ENCODE measurements around the gene FGF22.

The FGF22 gene

DNA sequence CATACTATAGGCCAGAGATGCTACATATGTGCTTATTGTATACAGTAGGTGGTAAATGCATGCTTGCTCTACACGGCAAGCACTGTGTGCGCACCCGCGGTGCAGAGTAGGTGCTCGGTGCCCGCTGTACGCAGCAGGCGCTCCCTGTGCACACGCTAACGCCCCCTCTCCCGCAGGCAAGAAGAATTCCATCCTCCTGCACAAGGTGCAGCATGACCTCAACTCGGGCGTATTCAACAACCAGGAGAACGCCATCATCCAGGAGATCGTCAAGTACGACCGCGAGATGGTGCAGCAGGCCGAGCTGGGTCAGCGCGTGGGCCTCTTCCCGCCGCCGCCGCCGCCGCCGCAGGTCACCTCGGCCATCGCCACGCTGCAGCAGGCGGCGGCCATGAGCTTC lies 24.1 kb upstream of the FGF22 start:
- Histone ChIP-seq H4K20me1 (ENCODE audit: insufficient read depth, low read length) (no peaks in the 10 kb centered on the region), H3K9ac (ENCODE audit: low read length) (no peak overlapping the region), H3F3A (ENCODE audit: insufficient read depth, low read length) (no peaks in the 10 kb centered on the region), H3K4me3 (ENCODE audit: low read length) (no peak overlapping the region), H3K79me2 (ENCODE audit: low read length) (no peaks in the 10 kb centered on the region), H2AFZ (ENCODE audit: low read length) (no peak overlapping the region), H3K4me1 (ENCODE audit: low read length) (no peaks in the 10 kb centered on the region), H3K9me2 (replicated peaks; ENCODE audit: insufficient read depth, low read length) (no peaks in the 10 kb centered on the region), H3K27me3 (replicated peaks; ENCODE audit: insufficient read depth, low read length) (0 out of 2 replicates have a peak, but pooled peaks cover 3% of the 10 kb centered on the region), H3K27ac (ENCODE audit: low read length) (no peak overlapping the region), H3K4me2 (ENCODE audit: low read depth, low read length) (no peak overlapping the region), H3K9me3 (replicated peaks; ENCODE audit: insufficient read depth, low read length) (no peaks in the 10 kb centered on the region), H3K36me3 (replicated peaks; ENCODE audit: insufficient read depth, low read length) (peaks cover 3% of the 10 kb centered on the region; the same call in 1 of the 2 replicates)
- no peak for DNase-seq
- TF ChIP-seq, protein P1, sequence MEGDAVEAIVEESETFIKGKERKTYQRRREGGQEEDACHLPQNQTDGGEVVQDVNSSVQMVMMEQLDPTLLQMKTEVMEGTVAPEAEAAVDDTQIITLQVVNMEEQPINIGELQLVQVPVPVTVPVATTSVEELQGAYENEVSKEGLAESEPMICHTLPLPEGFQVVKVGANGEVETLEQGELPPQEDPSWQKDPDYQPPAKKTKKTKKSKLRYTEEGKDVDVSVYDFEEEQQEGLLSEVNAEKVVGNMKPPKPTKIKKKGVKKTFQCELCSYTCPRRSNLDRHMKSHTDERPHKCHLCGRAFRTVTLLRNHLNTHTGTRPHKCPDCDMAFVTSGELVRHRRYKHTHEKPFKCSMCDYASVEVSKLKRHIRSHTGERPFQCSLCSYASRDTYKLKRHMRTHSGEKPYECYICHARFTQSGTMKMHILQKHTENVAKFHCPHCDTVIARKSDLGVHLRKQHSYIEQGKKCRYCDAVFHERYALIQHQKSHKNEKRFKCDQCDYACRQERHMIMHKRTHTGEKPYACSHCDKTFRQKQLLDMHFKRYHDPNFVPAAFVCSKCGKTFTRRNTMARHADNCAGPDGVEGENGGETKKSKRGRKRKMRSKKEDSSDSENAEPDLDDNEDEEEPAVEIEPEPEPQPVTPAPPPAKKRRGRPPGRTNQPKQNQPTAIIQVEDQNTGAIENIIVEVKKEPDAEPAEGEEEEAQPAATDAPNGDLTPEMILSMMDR (IDR thresholded peaks at IDR 0.05; ENCODE audit: low read length) = no peak
- no peak for TF ChIP-seq EZH2 (optimal IDR thresholded peaks at IDR 0.05; ENCODE audit: low read depth, low read length)
- no peak for TF ChIP-seq EZH2phosphoT487 (IDR thresholded peaks at IDR 0.05; ENCODE audit: low read length)

DNA sequence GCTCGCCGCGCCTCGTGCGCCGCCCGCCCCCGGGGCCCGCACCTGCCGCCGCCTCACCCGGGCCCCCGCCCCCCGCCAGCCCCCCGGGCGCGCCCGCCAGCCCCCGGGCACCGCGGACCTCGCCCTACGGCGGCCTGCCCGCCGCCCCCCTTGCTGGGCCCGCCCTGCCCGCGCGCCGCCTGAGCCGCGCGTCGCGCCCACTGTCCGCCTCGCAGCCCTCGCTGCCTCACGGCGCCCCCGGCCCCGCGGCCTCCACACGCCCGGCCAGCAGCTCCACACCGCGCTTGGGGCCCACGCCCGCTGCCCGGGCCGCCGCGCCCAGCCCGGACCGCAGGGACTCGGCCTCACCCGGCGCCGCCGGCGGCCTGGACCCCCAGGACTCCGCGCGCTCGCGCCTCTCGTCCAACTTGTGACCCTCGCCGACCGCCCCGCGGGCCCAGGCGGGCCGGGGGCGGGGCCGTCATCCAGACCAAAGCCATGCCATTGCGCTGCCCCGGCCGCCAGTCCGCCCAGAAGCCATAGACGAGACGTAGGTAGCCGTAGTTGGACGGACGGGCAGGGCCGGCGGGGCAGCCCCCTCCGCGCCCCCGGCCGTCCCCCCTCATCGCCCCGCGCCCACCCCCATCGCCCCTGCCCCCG lies 23.5 kb upstream of the FGF22 start:
- Histone ChIP-seq H3K9me3 (replicated peaks; ENCODE audit: insufficient read depth, low read length) (no peaks in the 10 kb centered on the region), H3K9ac (ENCODE audit: low read length) (no peak overlapping the region), H3F3A (ENCODE audit: insufficient read depth, low read length) (no peaks in the 10 kb centered on the region), H3K9me2 (replicated peaks; ENCODE audit: insufficient read depth, low read length) (no peaks in the 10 kb centered on the region), H3K4me2 (ENCODE audit: low read depth, low read length) (no peak overlapping the region), H3K27me3 (replicated peaks; ENCODE audit: insufficient read depth, low read length) (no peaks in the 10 kb centered on the region), H3K27ac (ENCODE audit: low read length) (no peak overlapping the region), H2AFZ (ENCODE audit: low read length) (no peak overlapping the region), H4K20me1 (ENCODE audit: insufficient read depth, low read length) (no peaks in the 10 kb centered on the region), H3K4me1 (ENCODE audit: low read length) (no peaks in the 10 kb centered on the region), H3K36me3 (replicated peaks; ENCODE audit: insufficient read depth, low read length) (peaks cover 3% of the 10 kb centered on the region; the same call in 1 of the 2 replicates), H3K79me2 (ENCODE audit: low read length) (no peaks in the 10 kb centered on the region), H3K4me3 (ENCODE audit: low read length) (no peak overlapping the region)
- TF ChIP-seq EZH2 (optimal IDR thresholded peaks at IDR 0.05; ENCODE audit: low read depth, low read length) (no peak), EZH2phosphoT487 (IDR thresholded peaks at IDR 0.05; ENCODE audit: low read length) (no peak)
- TF ChIP-seq, protein P1 (IDR thresholded peaks at IDR 0.05; ENCODE audit: low read length) = no peak
- no peak for DNase-seq

DNA sequence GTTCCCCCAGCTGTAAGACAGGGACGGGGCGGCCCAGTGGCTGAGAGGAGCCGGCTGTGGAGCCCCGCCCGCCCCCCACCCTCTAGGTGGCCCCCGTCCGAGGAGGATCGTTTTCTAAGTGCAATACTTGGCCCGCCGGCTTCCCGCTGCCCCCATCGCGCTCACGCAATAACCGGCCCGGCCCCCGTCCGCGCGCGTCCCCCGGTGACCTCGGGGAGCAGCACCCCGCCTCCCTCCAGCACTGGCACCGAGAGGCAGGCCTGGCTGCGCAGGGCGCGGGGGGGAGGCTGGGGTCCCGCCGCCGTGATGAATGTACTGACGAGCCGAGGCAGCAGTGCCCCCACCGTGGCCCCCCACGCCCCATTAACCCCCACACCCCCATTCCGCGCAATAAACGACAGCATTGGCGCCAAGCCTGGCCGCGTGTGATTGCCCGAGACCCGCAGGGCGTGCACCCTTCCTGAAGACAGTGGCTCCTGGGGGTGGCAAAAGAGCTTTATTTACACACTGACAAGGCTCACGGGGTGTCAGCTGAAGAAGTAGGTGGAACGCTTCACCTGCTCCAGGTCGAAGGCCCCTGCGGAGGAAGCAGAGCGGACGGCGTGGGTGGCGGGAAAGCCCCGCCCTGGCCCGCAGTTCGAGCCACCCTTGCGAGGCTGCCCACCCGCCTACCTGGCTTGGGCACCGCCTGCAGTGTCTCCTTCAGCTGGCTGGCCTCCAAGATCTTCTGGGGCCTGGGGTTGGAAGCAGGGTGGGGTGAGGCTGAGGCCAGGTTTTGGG lies 22.7 kb upstream of the FGF22 start:
- Histone ChIP-seq H2AFZ (ENCODE audit: low read length) (no peak overlapping the region), H3K9me2 (replicated peaks; ENCODE audit: insufficient read depth, low read length) (no peaks in the 10 kb centered on the region), H3K9me3 (replicated peaks; ENCODE audit: insufficient read depth, low read length) (no peaks in the 10 kb centered on the region), H3K9ac (ENCODE audit: low read length) (no peak overlapping the region), H3K79me2 (ENCODE audit: low read length) (no peaks in the 10 kb centered on the region), H3F3A (ENCODE audit: insufficient read depth, low read length) (no peaks in the 10 kb centered on the region), H3K36me3 (replicated peaks; ENCODE audit: insufficient read depth, low read length) (peaks cover 3% of the 10 kb centered on the region; the same call in 1 of the 2 replicates), H4K20me1 (ENCODE audit: insufficient read depth, low read length) (no peaks in the 10 kb centered on the region), H3K4me3 (ENCODE audit: low read length) (no peak overlapping the region), H3K4me2 (ENCODE audit: low read depth, low read length) (no peak overlapping the region), H3K4me1 (ENCODE audit: low read length) (no peaks in the 10 kb centered on the region), H3K27ac (ENCODE audit: low read length) (no peak overlapping the region), H3K27me3 (replicated peaks; ENCODE audit: insufficient read depth, low read length) (no peaks in the 10 kb centered on the region)
- DNase-seq = no peak
- TF ChIP-seq, protein P1 (IDR thresholded peaks at IDR 0.05; ENCODE audit: low read length) = no peak
- TF ChIP-seq EZH2phosphoT487 (IDR thresholded peaks at IDR 0.05; ENCODE audit: low read length) = no peak
- no peak for TF ChIP-seq EZH2 (optimal IDR thresholded peaks at IDR 0.05; ENCODE audit: low read depth, low read length)

All from MM.1S (cell line).